ENCODE results near the gene S100P.
A peak's percentile ranks its signal among the peaks of the same experiment; 100 is the strongest.

S100P gene

DNA sequence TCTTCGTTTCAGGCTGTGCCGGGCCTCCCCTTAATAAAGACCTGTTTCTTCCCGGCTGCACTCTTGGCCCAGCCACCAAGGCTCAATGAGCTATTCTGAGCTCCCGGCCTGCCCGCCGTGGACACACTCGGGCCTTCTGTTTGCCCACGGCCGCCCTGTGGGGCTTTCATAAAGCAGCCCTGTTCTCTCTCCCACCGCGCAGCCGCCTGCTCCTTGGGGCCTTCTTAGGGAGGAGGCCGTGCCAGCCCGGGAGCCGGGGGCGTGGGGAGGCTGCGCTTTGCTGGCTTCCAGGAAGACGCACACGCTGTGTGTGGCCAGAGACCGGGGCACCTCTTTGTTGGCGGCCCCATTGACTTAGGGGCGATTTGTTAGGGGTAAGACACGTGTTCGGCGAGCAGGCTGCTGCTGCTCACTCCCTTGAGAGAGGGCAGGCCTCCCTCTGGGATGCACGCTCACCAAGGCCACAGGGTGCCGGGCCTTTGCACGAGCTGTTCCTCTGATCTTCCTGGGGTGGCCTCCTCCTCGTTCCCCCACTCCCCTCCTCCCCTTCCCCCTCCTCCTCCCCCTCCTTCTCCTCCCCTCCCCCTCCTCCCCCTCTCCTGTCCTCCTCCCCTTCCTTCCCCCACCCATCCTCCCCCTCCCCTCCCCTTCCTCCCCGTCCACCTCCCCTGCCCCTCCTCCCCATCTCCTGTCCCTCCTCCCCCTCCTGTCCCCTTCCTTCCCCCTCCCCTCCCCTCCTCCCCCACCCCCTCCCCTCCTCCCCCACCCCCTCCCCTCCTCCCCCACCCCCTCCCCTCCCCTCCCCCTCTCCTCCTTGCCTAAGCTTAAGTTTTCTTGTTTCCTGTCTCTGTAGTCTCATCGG is 33.6 kb downstream of the S100P start:
- DNase-seq = no peak

DNA sequence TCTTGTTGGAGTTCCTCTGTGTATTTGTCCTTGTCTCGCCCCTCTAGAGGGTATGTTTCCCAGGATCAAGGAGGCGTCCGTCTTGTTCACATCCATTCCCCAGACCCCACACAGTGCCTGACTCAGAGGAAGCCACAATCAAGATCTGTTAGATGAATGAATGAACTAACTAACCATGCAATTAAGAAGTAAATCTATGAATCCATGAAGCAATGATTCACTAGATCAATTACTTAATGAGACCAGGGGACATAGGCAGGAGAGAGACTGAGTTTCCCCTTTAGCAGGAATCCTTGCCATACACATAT is 34.2 kb downstream of the S100P start:
- DNase-seq = no peak

DNA sequence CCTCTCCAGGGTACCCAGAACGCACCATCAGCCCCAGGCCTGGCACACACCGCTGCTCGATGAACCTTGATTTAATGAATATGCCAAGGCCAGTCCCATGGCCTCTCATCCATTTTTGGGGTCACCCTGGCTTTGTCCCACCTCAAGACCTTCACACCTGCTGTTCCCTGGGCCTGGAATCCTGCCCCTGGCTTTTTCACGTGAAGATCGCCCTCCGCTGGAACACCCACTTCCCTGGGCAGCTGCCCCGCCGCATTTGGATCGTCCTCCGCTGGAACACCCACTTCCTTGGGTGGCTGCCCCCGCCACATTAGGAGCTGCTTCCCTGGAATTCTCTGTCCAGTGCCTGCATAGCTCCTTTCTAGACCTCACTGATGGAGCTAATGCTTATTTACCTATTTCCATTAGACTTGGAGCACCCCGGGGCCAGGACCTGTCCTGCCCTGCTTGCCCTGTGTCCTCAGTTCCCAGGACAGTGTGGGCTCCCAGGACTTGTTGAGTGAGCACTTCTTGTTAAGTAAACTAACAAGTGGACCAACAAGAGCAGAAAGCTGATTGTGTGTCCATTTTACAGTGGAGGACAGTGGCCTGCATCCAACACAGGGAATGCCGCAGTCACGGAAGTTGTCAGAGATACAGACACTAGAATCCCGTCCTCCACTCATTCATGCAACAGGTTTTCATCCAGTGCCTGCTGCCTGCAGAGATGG is 34.8 kb downstream of the S100P start:
- DNase-seq = no peak

DNA sequence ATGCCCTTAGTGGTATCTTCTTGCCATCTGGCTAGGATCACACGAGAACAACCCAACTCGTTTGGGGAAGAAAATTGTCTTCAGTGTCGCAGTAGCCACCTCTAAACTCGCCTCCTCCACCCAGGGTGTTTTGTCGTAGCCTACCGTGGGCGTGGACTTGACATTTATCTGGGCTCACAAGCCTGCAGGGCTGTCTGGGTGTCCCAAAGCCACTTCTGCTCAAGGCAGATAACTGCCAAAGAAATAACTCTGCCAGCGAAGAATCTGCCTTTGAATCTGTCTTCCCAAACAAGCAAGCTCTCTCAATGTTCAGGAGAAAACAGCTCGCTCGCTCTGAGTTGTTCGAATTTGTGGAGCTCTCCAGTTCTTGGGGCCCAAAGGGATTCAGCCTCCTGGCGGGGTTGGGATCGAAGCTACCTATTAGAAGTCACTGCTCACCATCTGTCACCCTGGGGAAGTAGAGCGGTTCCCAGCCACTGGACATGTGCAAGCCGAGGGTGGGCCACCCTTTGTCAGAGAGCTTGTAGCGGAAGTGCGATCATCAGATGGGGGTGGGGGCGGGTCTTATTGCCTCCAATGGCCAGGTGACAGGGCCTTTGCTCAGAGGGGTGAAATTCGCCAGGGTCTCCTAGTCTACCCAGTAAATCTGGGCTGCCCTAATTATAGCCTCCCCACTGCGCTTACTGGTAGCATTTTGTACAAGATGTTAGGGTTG is 37.1 kb downstream of the S100P start:
- no peak for DNase-seq

DNA sequence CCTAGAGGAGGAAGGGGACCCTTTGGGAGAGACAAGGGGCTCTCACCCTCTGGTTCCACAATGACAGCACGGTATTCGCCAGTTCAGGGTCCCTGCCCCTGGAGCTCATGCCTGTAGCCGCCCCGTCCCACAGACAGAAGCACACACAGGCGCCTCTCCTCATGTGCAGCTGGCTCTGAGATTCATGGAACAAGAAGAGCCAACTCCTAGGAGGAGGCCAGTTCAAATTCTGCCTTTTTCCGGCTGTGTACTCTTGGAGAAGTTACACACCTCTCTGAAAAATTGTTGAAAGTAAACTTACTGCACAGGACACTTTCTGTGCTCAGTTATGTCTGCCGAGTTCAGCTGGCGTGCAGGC is 37.6 kb downstream of the S100P start:
- DNase-seq = no peak

DNA sequence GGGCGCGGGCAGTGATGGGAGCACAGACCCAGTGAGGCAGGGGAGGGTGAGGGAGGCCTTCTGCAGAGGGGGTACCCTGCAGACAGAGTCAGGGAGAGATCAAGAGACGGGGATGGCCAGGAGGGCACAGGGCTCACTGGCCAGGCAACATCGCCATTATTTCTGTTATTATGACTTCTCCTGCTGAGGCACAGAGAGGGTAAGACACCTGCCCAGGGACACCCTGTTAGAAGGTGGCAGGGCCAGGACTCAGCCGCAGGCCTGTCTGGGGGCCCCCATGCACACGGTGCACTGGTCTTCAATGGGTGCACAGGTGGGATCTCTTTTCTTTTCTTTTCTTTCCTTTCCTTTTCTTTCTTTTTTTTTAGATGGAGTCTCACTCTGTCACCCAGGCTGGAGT is 38.1 kb downstream of the S100P start:
- no peak for DNase-seq

DNA sequence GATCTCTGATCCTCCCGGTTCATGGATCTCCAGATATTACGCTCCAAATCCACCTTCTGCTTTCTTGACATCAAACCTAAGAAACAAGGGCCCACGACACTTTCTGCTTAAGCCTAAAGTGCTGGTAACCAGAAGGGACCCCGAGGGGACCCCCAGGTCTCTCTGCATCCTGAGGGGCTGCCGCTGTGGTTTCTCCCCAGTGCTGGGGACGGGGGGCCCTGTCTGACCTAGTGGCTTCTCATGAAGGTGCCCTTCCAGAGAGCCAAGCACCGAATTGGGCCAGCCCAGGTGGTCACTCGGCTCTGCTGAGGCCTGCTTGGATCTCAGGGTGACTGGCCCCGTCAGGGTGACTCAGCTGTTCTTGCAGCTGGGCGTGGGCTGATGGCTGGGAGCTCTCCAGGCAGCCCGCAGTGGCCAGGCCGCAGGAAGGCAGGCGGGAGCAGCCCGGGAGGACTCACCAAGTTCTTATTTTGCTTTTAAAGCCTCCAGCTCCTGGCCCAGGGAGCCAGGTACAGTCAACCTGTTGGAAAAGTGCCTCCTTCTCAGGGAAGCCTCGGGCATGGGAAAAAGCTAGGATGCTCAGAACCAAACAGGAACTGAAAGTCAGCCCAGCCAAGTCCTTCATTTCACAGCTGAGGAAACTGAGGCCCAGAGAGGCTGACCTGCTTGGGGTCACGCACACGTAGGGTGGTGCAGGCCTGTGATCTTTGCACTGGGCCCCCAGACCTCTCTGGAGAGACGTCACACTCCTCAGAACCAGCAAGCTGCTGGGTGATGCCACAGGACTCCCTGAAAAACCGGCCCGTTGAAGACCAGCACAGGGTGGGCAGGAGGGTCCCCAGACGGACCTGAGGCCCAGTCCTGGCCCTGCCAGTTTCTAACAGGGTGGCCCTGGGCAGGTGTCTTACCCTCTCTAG is 39.0 kb downstream of the S100P start:
- DNase-seq = peak in 1 of 2 donors; percentile 30

DNA sequence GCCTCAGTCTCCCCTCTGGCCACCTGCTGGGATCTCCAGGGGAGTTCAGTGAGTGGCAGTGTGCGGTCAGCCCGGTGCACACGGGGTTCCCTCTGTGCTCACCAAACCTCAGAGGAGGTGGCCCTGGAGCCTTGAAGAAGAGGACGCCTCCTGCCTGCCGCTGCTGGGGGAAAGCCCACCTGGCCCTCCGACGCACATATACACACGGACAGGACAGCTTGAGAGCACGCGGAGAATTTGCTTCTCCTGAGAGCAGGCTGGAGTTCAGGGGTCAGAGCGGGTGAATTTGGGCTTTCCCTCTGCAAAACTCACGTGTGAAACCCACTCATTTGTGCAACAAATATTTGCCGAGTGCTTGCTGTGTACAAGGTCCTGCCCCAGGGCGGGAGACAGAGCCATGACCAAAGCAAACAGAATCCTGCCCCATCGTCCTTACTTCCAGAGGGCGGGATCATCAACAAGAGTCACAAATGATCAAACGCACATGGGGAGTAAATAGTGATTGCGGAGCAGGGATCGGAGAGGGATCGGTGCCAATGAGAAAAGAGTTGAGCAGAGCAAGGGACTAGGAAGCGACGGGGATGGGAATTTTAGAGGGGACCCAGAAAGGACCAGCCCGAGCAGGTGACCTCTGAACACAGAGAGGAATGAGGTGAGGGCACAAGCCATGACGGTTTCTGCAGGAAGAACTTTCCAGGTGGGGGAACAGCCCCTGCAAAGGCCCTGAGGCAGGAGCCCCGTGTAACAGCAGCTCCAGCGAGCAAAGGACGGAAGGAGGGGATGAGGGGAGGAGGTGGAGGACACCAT is 39.9 kb downstream of the S100P start:
- no peak for DNase-seq

DNA sequence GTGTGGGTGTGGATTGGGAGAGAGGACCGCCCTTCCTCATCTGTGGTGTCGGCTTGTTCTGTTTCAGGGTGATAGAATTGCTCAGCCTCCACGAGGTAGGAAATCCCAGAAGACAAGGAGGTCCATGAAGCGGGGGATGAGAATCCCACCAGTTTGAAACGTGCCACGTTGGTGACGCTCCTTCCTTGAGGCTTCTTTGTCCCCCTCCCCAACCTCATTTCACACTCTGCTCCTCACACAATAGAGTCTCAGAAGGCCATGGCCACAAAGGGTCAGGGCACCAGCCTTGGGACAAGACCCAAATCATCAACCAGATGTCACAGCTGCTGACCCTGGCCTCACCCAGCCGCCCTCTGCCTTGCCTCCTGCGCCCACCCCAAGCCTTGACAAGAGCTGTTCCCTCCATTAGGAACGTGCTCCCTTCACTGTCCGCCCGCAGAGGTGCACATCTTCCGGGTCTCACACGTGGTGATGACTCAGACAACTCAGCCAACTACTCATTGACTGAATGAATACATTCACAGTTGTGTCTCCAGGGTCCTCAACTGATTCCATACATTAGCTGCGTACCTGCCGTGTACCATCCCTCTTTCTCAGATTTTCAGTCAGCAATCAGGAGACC is 40.6 kb downstream of the S100P start:
- DNase-seq = no peak

DNA sequence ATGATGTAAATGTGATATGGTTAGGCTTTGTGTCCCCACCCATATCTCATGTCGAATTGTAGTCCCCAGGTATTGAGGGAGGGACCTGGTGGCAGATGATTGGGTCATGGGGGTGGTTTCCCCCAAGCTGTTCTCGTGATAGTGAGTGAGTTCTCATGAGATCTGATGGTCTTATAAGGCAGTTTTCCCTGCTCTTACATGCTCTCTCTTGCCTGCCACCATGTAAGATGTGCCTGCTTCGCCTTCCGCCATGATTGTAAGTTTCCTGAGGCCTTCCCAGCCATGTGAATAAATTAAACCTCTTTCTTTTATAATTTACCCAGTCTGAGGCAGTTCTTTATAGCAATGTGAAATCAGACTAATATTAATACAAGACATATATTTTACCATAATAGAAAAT is 46.2 kb downstream of the S100P start:
- DNase-seq = no peak

DNA sequence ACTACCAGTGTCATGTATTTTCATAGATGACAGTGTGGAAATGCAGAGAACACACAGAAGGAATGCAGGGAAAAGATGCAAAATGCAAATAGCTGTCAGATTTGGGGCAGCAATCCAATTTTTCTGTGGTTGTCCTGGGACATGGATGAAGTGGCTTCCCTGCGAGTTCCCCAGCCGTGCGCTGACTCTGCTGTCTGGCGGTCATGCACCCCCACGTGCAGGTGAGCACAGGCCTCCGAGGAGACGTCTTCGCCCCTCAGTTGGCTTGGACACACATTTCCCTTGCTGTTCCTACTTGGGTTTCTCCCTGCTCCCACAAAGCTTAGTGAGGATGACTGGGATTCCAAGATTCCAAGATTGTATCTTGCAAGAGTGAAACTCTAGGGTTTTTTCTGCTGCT is 46.7 kb downstream of the S100P start:
- DNase-seq = no peak

DNA sequence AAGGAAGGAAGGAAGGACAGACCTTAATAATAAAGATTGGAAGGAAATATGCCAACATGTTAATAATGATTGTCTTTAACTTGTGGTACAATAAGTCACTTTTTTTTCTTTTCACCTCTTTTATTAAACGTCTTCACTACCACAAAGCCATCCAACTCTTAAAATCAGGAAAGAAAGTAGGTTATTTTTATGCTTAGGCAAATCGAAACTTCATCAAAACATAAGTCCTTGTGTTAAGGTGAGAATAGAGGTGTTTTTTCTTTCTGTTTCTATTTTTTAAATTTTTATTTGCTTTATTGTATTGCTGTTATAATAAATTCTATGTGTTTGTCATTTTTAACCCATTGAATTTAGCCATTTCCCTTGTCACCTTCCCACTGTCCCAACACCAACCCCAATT is 48.8 kb downstream of the S100P start:
- DNase-seq = no peak

DNA sequence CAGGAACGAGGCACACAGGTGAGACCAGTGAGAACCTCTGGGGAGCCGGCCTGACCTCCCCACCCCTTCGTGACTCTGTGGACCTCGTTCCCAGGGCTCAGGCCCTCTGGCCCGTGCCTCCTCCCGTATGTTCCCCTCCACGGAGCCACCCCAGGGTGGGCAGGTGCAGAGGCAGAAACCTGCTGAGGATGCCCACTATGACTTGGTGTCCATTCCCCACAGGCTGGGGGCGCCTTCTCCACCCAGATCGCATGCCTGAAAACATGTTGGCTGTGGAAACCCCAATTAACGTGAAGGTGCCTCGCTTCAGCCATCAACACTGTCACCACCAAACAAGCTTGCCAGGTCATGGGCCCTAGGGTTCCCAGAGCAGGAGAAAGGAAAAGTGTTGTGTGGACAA is 49.3 kb downstream of the S100P start:
- DNase-seq = no peak
